ENCODE measurements around the gene CFAP73. TPM values are rescaled to one million over a fixed set of nuclear protein-coding genes. Genes with fewer than 3 reads are reported as not detected.

Gene CFAP73
- total and polyA plus RNA-seq, 2 of the 8 experiments (the other 6 are each of a cell fraction or from before 2014, with no cell fraction given), result 0.45 to 0.56 TPM

- TF ChIP-seq ASH2L (IDR thresholded peaks at IDR 0.05; ENCODE audit: low read length), result peak; percentile 7
- TF ChIP-seq SIRT6 (IDR thresholded peaks at IDR 0.05; ENCODE audit: low read length), result no peak
- TF ChIP-seq KDM4A (IDR thresholded peaks at IDR 0.05; ENCODE audit: low read depth, low read length, severe bottlenecking), result peak; percentile 20
These were observed 13.2 kb upstream of the CFAP73 start (continued) for GRCh38 chr12:113136128-113136989.

All from H1 (cell line).